Activated T-cell treated with anti-CD3 and anti-CD28 coated beads, Interleukin-2, amount 50 U/mL, for 72 hours (primary cell): ENCODE results near the gene CLCN6. TPM values are rescaled to one million over a fixed set of nuclear protein-coding genes. Genes with fewer than 3 reads are reported as not detected.

Experiments used
- ATAC-seq, 2 donors: fragments of 150-1000 bp; cut with Tn5 transposase; replicated peaks in 1 of 2; 2 replicates each; pipeline ENCODE4 v1.10.0; 2021; ENCODE audit warnings: moderate library complexity in 2 of 2, mild to moderate bottlenecking in 1 of 2
- DNase-seq, 2 donors: peaks; one replicate each; pipeline ENCODE4 v3.0.0; 2021 to 2022; ENCODE audit warnings: mixed read lengths in 1 of 2
- H3K27ac Mint-ChIP-seq: one replicate; pipeline ENCODE4 v1.8.0; 2022; ENCODE audit warnings: mild to moderate bottlenecking, moderate library complexity, mixed read lengths
- H3K27me3 Mint-ChIP-seq: one replicate; pipeline ENCODE4 v1.8.0; 2022; ENCODE audit warnings: low read depth, mixed read lengths
- H3K36me3 Mint-ChIP-seq, 2 donors: one replicate each; pipeline ENCODE4 v1.8.0; 2022; ENCODE audit warnings: mixed read lengths in 2 of 2, mild to moderate bottlenecking in 1 of 2; ENCODE audit not compliant: insufficient read depth in 2 of 2
- H3K4me1 Mint-ChIP-seq: one replicate; pipeline ENCODE4 v1.8.0; 2022; ENCODE audit warnings: low read depth, mixed read lengths
- H3K4me3 Mint-ChIP-seq, 2 donors: one replicate each; pipeline ENCODE4 v1.8.0; 2022; ENCODE audit warnings: mild to moderate bottlenecking in 2 of 2, mixed read lengths in 2 of 2, moderate library complexity in 2 of 2
- H3K9me3 Mint-ChIP-seq, 2 donors: one replicate each; pipeline ENCODE4 v1.8.0; 2022; ENCODE audit warnings: mixed read lengths in 2 of 2
- total RNA-seq, 2 donors: library from RNA; stranded (reverse); gene quantifications; one replicate each; pipeline ENCODE4 v1.2.3, GENCODE V29; 2022

CLCN6 gene
- 1 to 10 TPM; 8.2 to 9.3 TPM for total RNA-seq

GRCh38 chr1:11805422-11806306 lies at the start of gene CLCN6, which contains the start of gene MTHFR:
Gene CLCN6 (plus strand): TSS chr1:11806191. CDS start chr1:11806263, 72 bp downstream.
Gene MTHFR (minus strand): TSS chr1:11805964. CDS start chr1:11803116, 2,848 bp downstream.
- H3K27me3 Mint-ChIP-seq: no peaks in the 10 kb centered on the region
- H3K4me3 Mint-ChIP-seq: peak within 1 kb of the TSS; percentile 96 to 98
- H3K4me1 Mint-ChIP-seq: peaks cover 73% of the 10 kb centered on the region
- H3K9me3 Mint-ChIP-seq: no peaks in the 10 kb centered on the region
- H3K27ac Mint-ChIP-seq: peak within 1 kb of the TSS; percentile 93
- peaks cover 2% of the 10 kb centered on the region in 2 donors for H3K36me3 Mint-ChIP-seq
- DNase-seq: peak; percentile 99 to 100
- ATAC-seq: peak; percentile 89

GRCh38 chr1:11757047-11757446 lies 48.9 kb upstream of the CLCN6 start:
- Mint-ChIP-seq H3K4me3 (no peak overlapping the region), H3K9me3 (no peaks in the 10 kb centered on the region), H3K27me3 (peaks cover 8% of the 10 kb centered on the region), H3K27ac (no peak overlapping the region), H3K36me3 (no peaks in the 10 kb centered on the region), H3K4me1 (peaks cover 6% of the 10 kb centered on the region)
- no peak for ATAC-seq
- no peak for DNase-seq

- Mint-ChIP-seq H3K27me3 (peaks cover 27% of the 10 kb centered on the region), H3K4me1 (peaks cover 12% of the 10 kb centered on the region), H3K9me3 (no peaks in the 10 kb centered on the region), H3K27ac (no peak overlapping the region), H3K36me3 (no peaks in the 10 kb centered on the region), H3K4me3 (no peak overlapping the region)
- DNase-seq (no peak), ATAC-seq (no peak)
These were observed 46.2 kb upstream of the CLCN6 start for GRCh38 chr1:11759791-11760190.

- Mint-ChIP-seq H3K4me3 (no peak overlapping the region), H3K4me1 (peaks cover 12% of the 10 kb centered on the region), H3K9me3 (no peaks in the 10 kb centered on the region), H3K27me3 (peaks cover 27% of the 10 kb centered on the region), H3K36me3 (no peaks in the 10 kb centered on the region), H3K27ac (no peak overlapping the region)
- DNase-seq: no peak
- ATAC-seq: no peak
These were observed 44.7 kb upstream of the CLCN6 start for GRCh38 chr1:11761285-11761684.

GRCh38 chr1:11761988-11762406 lies 44.0 kb upstream of the CLCN6 start, which contains the start of gene C1orf167:
Gene C1orf167 (plus strand): TSS chr1:11762193. CDS start chr1:11764401, 2,208 bp downstream.
- peak within 1 kb of the TSS in 1 of 2 donors; percentile 15 for H3K4me3 Mint-ChIP-seq
- ATAC-seq (peak; percentile 47 to 60), DNase-seq (peak; percentile 36 to 40)
- peaks cover 12% of the 10 kb centered on the region for H3K4me1 Mint-ChIP-seq
- no peaks in the 10 kb centered on the region for H3K9me3 Mint-ChIP-seq
- no peak within 1 kb of the TSS for H3K27ac Mint-ChIP-seq
- peaks cover 27% of the 10 kb centered on the region for H3K27me3 Mint-ChIP-seq
- H3K36me3 Mint-ChIP-seq: no peaks in the 10 kb centered on the region

GRCh38 chr1:11764115-11764514 lies 41.9 kb upstream of the CLCN6 start:
- Mint-ChIP-seq H3K36me3 (no peaks in the 10 kb centered on the region), H3K9me3 (no peaks in the 10 kb centered on the region), H3K4me3 (no peak overlapping the region), H3K27ac (no peak overlapping the region), H3K4me1 (peaks cover 12% of the 10 kb centered on the region), H3K27me3 (peaks cover 27% of the 10 kb centered on the region)
- ATAC-seq: no peak
- no peak for DNase-seq

GRCh38 chr1:11764519-11764918 lies 41.5 kb upstream of the CLCN6 start:
- peaks cover 27% of the 10 kb centered on the region for H3K27me3 Mint-ChIP-seq
- no peaks in the 10 kb centered on the region for H3K36me3 Mint-ChIP-seq
- no peak for DNase-seq
- no peaks in the 10 kb centered on the region for H3K9me3 Mint-ChIP-seq
- H3K4me1 Mint-ChIP-seq: peaks cover 12% of the 10 kb centered on the region
- no peak overlapping the region for H3K27ac Mint-ChIP-seq
- H3K4me3 Mint-ChIP-seq: no peak overlapping the region
- no peak for ATAC-seq

GRCh38 chr1:11765661-11766428 lies 40.1 kb upstream of the CLCN6 start:
- DNase-seq (no peak), ATAC-seq (no peak)
- Mint-ChIP-seq H3K4me3 (no peak overlapping the region), H3K36me3 (no peaks in the 10 kb centered on the region), H3K4me1 (peaks cover 12% of the 10 kb centered on the region), H3K9me3 (no peaks in the 10 kb centered on the region), H3K27ac (no peak overlapping the region), H3K27me3 (peaks cover 27% of the 10 kb centered on the region)

GRCh38 chr1:11766429-11766776 lies 39.6 kb upstream of the CLCN6 start:
- Mint-ChIP-seq H3K27me3 (peaks cover 21% of the 10 kb centered on the region), H3K4me1 (peaks cover 8% of the 10 kb centered on the region), H3K9me3 (no peaks in the 10 kb centered on the region), H3K4me3 (no peak overlapping the region), H3K36me3 (no peaks in the 10 kb centered on the region), H3K27ac (no peak overlapping the region)
- DNase-seq: no peak
- no peak for ATAC-seq

GRCh38 chr1:11767922-11768704 lies 37.9 kb upstream of the CLCN6 start:
- H3K9me3 Mint-ChIP-seq: no peaks in the 10 kb centered on the region
- no peak for DNase-seq
- H3K27me3 Mint-ChIP-seq: peaks cover 9% of the 10 kb centered on the region
- H3K4me3 Mint-ChIP-seq: no peak overlapping the region
- no peak overlapping the region for H3K27ac Mint-ChIP-seq
- no peak for ATAC-seq
- H3K36me3 Mint-ChIP-seq: no peaks in the 10 kb centered on the region
- H3K4me1 Mint-ChIP-seq: no peaks in the 10 kb centered on the region

GRCh38 chr1:11768821-11769220 lies 37.2 kb upstream of the CLCN6 start:
- Mint-ChIP-seq H3K36me3 (no peaks in the 10 kb centered on the region), H3K4me1 (no peaks in the 10 kb centered on the region), H3K9me3 (no peaks in the 10 kb centered on the region), H3K4me3 (no peak overlapping the region), H3K27me3 (peaks cover 2% of the 10 kb centered on the region), H3K27ac (no peak overlapping the region)
- DNase-seq: no peak
- ATAC-seq: no peak

- no peak overlapping the region for H3K27ac Mint-ChIP-seq
- H3K36me3 Mint-ChIP-seq: no peaks in the 10 kb centered on the region
- no peaks in the 10 kb centered on the region for H3K4me1 Mint-ChIP-seq
- no peak for DNase-seq
- no peak for ATAC-seq
- no peaks in the 10 kb centered on the region for H3K9me3 Mint-ChIP-seq
- H3K4me3 Mint-ChIP-seq: no peak overlapping the region
- H3K27me3 Mint-ChIP-seq: no peaks in the 10 kb centered on the region
These were observed 36.7 kb upstream of the CLCN6 start for GRCh38 chr1:11769274-11769673.

- Mint-ChIP-seq H3K27me3 (no peaks in the 10 kb centered on the region), H3K9me3 (no peaks in the 10 kb centered on the region), H3K4me3 (no peak overlapping the region), H3K4me1 (no peaks in the 10 kb centered on the region), H3K36me3 (no peaks in the 10 kb centered on the region), H3K27ac (no peak overlapping the region)
- ATAC-seq (no peak), DNase-seq (no peak)
These were observed 36.0 kb upstream of the CLCN6 start for GRCh38 chr1:11770011-11770410.
